LNCaP clone FGC (cell line): ENCODE results near the gene ADGRD1.

ENCODE experiments used
- DNase-seq: peaks from one replicate; pipeline ENCODE4 v3.0.0-alpha.2; 2011; ENCODE audit warnings: low read depth
- H3K4me3 ChIP-seq: 2 replicates; pipeline ENCODE4 v1.5.1; 2011; ENCODE audit warnings: mild to moderate bottlenecking, low read depth, low read length, control low read depth
- CTCF ChIP-seq: IDR thresholded peaks from 2 replicates; pipeline ENCODE4 v1.5.1; 2012; ENCODE audit warnings: mild to moderate bottlenecking; ENCODE audit not compliant: control insufficient read depth, insufficient read depth; ENCODE audit errors: extremely low read depth

The ADGRD1 gene

GRCh38 chr12:130965214-130965613 is 11.5 kb downstream of the ADGRD1 start:
- no peak for DNase-seq
- H3K4me3 ChIP-seq, result no peak overlapping the region
- no peak for TF ChIP-seq CTCF

- no peak overlapping the region for H3K4me3 ChIP-seq
- TF ChIP-seq CTCF, result no peak
- no peak for DNase-seq
Observed at GRCh38 chr12:130965668-130966067, 12.0 kb downstream of the ADGRD1 start.

GRCh38 chr12:130966443-130967030 is 12.8 kb downstream of the ADGRD1 start:
- H3K4me3 ChIP-seq, result no peak overlapping the region
- TF ChIP-seq CTCF, result no peak

GRCh38 chr12:130967636-130968035 is 13.9 kb downstream of the ADGRD1 start:
- no peak for DNase-seq
- TF ChIP-seq CTCF, result no peak
- no peak overlapping the region for H3K4me3 ChIP-seq

More at GRCh38 chr12:130966443-130967030, 12.8 kb downstream of the ADGRD1 start:
- no peak for DNase-seq

GRCh38 chr12:130968611-130969010 is 14.9 kb downstream of the ADGRD1 start:
- TF ChIP-seq CTCF, result no peak
- H3K4me3 ChIP-seq, result no peak overlapping the region

GRCh38 chr12:130969223-130969622 is 15.5 kb downstream of the ADGRD1 start:
- no peak for TF ChIP-seq CTCF
- H3K4me3 ChIP-seq, result no peak overlapping the region
- no peak for DNase-seq

More at GRCh38 chr12:130968611-130969010, 14.9 kb downstream of the ADGRD1 start:
- no peak for DNase-seq

GRCh38 chr12:130970165-130970907 is 16.6 kb downstream of the ADGRD1 start:
- no peak for TF ChIP-seq CTCF
- no peak for DNase-seq
- H3K4me3 ChIP-seq, result no peak overlapping the region
